ENCODE results near the gene TCTA.

The TCTA gene

GRCh38 chr3:49422379-49423248, 10.4 kb downstream of the TCTA start, which contains the start of gene AMT:
AMT (minus strand) TSS chr3:49422473; CDS start chr3:49422450, 23 bp downstream.
- no peak within 1 kb of the TSS for H3K9ac ChIP-seq (ENCODE audit: low read length)

GRCh38 chr3:49424816-49425215, 12.6 kb downstream of the TCTA start:
- no peaks in the 10 kb centered on the region for H3K36me3 ChIP-seq (replicated peaks; ENCODE audit: low read depth, low read length)
- no peaks in the 10 kb centered on the region for H3K9me3 ChIP-seq (ENCODE audit: insufficient read depth, low read length)
- H3K4me3 ChIP-seq (ENCODE audit: low read length), result no peak overlapping the region
- no peak overlapping the region for H3K27ac ChIP-seq (ENCODE audit: low read length)
- no peaks in the 10 kb centered on the region for H3K27me3 ChIP-seq (ENCODE audit: low read depth, low read length)
- H4K20me1 ChIP-seq (ENCODE audit: insufficient read depth, low read length), result no peaks in the 10 kb centered on the region
- peaks cover 7% of the 10 kb centered on the region; the same call in 1 of the 2 replicates for H3K4me1 ChIP-seq (ENCODE audit: low read length)
- TF ChIP-seq EZH2phosphoT487 (IDR thresholded peaks at IDR 0.05; ENCODE audit: low read depth) (no peak), CTCF (IDR thresholded peaks at IDR 0.05; ENCODE audit: low read depth, low read length) (no peak)
- no peaks in the 10 kb centered on the region for H3K79me2 ChIP-seq (ENCODE audit: low read length)
- no peak overlapping the region for H3K9ac ChIP-seq (ENCODE audit: low read length)
- H3K4me2 ChIP-seq (ENCODE audit: low read length), result no peak overlapping the region
- no peak overlapping the region for H2AFZ ChIP-seq (ENCODE audit: low read depth, low read length)

More at GRCh38 chr3:49422379-49423248, 10.4 kb downstream of the TCTA start, which contains the start of gene AMT:
- no peak for TF ChIP-seq EZH2phosphoT487 (IDR thresholded peaks at IDR 0.05; ENCODE audit: low read depth)
- TF ChIP-seq CTCF (IDR thresholded peaks at IDR 0.05; ENCODE audit: low read depth, low read length), result no peak
- Histone ChIP-seq H2AFZ (ENCODE audit: low read depth, low read length) (no peak within 1 kb of the TSS), H3K36me3 (replicated peaks; ENCODE audit: low read depth, low read length) (no peaks in the 10 kb centered on the region), H3K27ac (ENCODE audit: low read length) (no peak within 1 kb of the TSS), H3K27me3 (ENCODE audit: low read depth, low read length) (no peaks in the 10 kb centered on the region), H3K79me2 (ENCODE audit: low read length) (no peaks in the 10 kb centered on the region), H3K4me3 (ENCODE audit: low read length) (no peak within 1 kb of the TSS), H3K4me2 (ENCODE audit: low read length) (no peak within 1 kb of the TSS), H3K9me3 (ENCODE audit: insufficient read depth, low read length) (no peaks in the 10 kb centered on the region), H3K4me1 (ENCODE audit: low read length) (no peaks in the 10 kb centered on the region), H4K20me1 (ENCODE audit: insufficient read depth, low read length) (no peaks in the 10 kb centered on the region)

- Histone ChIP-seq H2AFZ (ENCODE audit: low read depth, low read length) (no peak overlapping the region), H3K4me1 (ENCODE audit: low read length) (peaks cover 7% of the 10 kb centered on the region; the same call in 1 of the 2 replicates), H3K79me2 (ENCODE audit: low read length) (no peaks in the 10 kb centered on the region), H3K9ac (ENCODE audit: low read length) (no peak overlapping the region), H3K36me3 (replicated peaks; ENCODE audit: low read depth, low read length) (no peaks in the 10 kb centered on the region), H3K4me3 (ENCODE audit: low read length) (no peak overlapping the region), H3K4me2 (ENCODE audit: low read length) (no peak overlapping the region), H4K20me1 (ENCODE audit: insufficient read depth, low read length) (no peaks in the 10 kb centered on the region), H3K27me3 (ENCODE audit: low read depth, low read length) (no peaks in the 10 kb centered on the region), H3K27ac (ENCODE audit: low read length) (no peak overlapping the region), H3K9me3 (ENCODE audit: insufficient read depth, low read length) (no peaks in the 10 kb centered on the region)
- TF ChIP-seq CTCF (IDR thresholded peaks at IDR 0.05; ENCODE audit: low read depth, low read length), result no peak
- no peak for TF ChIP-seq EZH2phosphoT487 (IDR thresholded peaks at IDR 0.05; ENCODE audit: low read depth)
Observed at GRCh38 chr3:49427586-49427985, 15.4 kb downstream of the TCTA start.

- no peaks in the 10 kb centered on the region for H3K27me3 ChIP-seq (ENCODE audit: low read depth, low read length)
- H2AFZ ChIP-seq (ENCODE audit: low read depth, low read length), result peak overlapping the region; percentile 80; the same call in 1 of the 2 replicates
- no peaks in the 10 kb centered on the region for H3K36me3 ChIP-seq (replicated peaks; ENCODE audit: low read depth, low read length)
- TF ChIP-seq CTCF (IDR thresholded peaks at IDR 0.05; ENCODE audit: low read depth, low read length) (no peak), EZH2phosphoT487 (IDR thresholded peaks at IDR 0.05; ENCODE audit: low read depth) (no peak)
- peak overlapping the region; percentile 87 for H3K4me3 ChIP-seq (ENCODE audit: low read length)
- peak overlapping the region; percentile 78 for H3K9ac ChIP-seq (ENCODE audit: low read length)
- peak overlapping the region; percentile 69 for H3K4me2 ChIP-seq (ENCODE audit: low read length)
- peaks cover 7% of the 10 kb centered on the region; the same call in 1 of the 2 replicates for H3K4me1 ChIP-seq (ENCODE audit: low read length)
- H3K9me3 ChIP-seq (ENCODE audit: insufficient read depth, low read length), result no peaks in the 10 kb centered on the region
- no peaks in the 10 kb centered on the region for H4K20me1 ChIP-seq (ENCODE audit: insufficient read depth, low read length)
- no peaks in the 10 kb centered on the region for H3K79me2 ChIP-seq (ENCODE audit: low read length)
- H3K27ac ChIP-seq (ENCODE audit: low read length), result no peak overlapping the region
Observed at GRCh38 chr3:49428752-49429080, 16.5 kb downstream of the TCTA start.

All from OCI-LY3 (cell line).